GM15510 (cell line): ENCODE data around the gene TSGA10IP.
A peak's percentile ranks its signal among the peaks of the same experiment; 100 is the strongest.

ENCODE experiments used
- POLR2A ChIP-seq: IDR thresholded peaks from 3 replicates; pipeline ENCODE4 v1.6.1; 2011; ENCODE audit warnings: borderline replicate concordance; ENCODE audit not compliant: insufficient read length; ENCODE audit errors: extremely low read depth

Gene TSGA10IP

DNA sequence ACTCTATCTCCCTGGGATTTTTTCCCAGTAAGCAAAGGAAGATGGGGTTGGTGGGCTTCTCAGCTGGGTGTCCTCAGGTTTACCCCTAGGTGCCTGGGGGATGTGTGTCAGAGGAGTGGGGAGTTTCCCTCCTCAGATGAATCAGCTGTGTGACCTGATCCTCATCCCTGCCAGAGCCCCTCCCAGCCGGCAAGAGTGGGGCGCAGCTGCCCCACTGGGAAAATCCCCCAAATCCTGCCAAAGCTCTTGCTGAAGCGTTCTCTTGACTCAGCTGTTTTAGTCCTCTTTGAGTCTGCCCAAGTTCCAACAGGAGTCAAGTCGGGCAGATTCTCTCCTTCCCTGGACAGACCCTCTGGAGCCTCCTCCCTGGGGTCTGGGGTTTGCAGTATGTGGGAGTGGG is 32.4 kb upstream of the TSGA10IP start:
- no peak for TF ChIP-seq POLR2A

DNA sequence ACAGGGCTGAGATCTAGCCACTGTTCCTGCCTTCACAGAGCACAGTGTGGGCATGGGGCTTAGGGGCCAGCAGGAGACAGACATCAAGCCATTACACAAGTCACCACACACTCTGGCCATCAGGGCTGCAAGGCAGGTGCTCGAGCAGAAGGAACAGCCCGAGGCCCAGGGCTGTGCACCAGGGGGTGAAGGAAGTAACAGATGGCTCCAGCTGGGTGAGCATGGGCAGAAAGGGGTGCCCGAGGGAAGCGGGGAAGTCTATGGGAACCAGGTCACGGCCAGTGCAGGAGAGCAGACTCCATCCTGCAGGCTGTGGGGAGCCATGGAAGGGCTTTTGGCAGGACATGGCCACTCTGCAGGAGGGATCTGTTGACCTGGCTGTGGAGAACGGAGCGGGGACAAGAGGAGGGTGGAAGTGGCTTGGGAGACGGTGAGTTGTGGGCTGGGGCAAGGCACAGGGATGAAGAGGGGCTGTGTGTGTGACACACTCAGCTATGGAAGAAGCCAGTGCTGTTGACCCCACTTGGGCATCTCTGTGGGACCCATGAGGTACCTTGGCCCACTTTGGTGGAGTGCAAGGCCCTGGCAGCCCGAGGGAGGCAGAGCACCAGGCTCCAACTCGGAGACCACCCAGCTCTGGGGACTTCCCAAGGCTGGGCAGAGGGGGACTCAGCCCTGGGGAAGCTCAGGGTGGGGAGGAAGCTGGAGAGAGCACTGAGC is 30.0 kb upstream of the TSGA10IP start:
- TF ChIP-seq POLR2A, result no peak

DNA sequence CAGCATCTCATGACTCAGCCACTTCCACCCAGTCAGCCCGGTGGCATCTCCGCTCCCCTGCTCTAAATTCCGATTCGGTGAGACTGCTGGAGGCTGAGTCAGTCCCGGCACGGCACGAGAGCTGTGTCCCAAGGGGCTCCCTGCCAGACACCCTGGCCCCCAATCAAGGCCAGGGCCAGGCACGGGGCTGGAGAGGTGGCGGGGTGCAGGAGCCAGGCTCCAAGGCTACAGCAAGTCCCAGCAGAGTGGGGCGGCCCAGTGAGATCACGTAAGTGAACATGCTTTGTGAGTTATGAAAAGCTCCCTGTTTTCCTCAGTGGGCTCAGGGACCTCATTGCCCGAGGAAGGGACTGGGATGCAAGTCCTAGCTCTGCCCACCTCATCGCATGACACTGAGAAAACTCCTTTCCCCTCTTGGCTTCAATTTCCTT is 29.4 kb upstream of the TSGA10IP start:
- no peak for TF ChIP-seq POLR2A

DNA sequence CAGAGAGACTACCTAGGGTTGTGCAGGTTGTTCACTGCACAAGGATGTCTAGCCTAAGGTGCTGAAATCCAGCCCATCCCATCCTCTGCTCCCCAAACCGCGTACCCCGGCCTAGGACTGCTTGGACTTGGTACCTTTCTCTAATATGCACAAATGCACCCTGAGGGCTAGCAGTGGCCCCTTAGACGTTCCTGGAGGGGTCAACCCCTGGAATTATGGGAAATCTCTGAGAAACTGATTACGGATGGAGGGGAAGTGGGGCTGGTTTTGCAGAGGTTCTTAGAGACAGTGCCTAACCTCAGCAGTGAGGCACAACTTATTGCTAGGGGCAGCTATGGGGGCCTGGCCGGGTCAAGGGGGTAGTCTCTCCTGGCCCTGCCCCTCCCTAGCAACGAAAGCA is 28.9 kb upstream of the TSGA10IP start:
- no peak for TF ChIP-seq POLR2A

DNA sequence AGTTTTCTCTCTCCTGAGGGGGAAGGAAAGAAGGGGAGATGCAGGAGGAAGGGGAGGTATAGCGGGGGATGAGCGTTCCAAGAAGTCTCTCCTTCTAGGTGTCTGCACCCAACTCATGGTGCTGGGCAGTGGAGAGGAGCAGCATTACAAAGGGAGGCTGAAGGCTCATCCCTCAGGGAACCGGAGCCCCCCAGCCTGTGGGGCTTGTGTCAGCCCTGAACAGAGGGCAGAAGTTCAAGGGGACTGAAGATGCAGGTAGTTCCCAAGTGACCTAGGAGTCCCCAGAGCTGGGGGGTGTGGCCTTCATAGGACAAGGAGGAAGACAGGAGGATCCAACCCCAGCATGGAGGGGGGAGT is 28.2 kb upstream of the TSGA10IP start:
- no peak for TF ChIP-seq POLR2A

DNA sequence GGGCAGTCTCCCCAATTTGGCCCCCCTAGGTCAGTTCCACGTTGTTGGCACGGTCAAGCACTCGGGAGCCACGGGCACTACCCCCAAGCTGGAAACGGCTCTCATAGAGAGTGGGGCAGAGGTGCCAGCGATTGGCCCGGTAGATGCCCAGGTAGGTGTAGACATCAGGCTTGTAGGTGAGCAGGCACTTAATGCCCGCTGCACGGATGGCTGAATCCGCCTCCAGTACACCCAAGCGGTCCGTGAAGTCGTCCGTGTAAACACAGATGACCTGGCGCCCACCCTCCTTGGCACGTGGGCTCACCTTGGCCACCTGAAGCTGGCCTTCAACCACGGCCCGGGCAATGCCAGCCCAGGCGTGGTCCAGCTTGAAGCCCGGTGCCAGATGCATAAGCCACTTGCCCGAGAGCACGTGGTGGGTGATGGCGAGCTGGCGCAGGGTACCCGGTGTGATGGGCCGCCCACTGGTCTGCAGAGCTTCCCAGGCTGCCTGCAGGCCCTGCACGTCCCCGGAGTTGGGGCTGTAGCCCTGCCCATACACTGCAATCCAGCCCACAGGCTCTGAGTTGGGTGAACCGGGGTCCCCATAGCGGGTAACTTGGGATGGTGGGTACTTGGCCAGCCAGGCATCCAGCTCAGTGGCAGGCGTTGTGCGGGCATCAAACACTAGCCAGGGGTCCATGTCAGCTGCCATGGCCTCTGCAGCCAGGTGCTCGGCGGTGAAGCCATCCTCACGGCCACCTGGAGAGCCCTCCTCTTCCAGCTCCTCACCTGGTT is 27.7 kb upstream of the TSGA10IP start:
- no peak for TF ChIP-seq POLR2A

DNA sequence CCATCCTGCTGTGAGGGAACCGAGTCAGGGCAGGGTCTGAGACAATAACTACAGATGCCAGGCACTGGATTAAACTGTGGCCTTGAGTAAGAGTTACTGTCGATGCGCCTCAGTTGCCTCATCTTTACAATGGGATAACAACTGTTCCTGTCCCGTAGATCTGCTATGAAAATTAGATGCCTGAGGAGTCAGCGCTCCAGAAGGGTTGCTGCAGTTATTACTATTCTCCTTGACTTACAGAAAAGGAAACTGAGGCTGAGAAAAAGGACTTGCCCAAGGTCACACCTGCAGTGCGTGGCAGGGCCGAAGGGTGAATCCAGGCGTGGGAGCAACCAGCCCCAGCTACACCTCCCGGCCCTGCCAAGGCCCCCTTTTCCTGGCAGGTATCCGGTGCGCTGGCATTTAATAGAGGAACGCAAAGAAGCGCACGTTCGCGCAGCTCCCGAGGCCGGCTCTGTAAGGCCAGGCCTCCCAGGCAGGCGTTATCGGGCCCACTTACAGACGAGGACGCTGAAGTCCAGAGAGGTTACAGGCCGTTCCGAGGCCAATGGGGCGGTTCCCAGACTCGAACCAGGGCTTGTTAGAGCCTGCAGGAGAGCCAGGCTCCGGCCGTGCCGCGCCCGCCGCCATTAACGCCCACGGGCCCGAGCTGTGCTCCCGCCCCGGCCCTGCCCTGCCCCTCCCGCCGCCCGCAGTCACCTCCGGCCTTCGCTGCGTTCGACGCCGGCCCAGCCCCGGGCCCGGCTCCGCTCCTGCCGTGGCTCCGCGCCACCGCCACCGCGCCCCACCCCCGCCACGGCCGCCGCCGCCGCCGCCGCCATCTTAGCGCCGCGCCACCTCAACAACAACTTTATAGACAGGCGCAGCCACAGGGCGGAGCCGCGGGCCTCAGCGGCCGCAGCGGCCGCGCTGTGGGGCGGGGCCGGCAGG is 26.8 kb upstream of the TSGA10IP start, which contains the start of gene C11orf68:
TSS of gene C11orf68 (minus strand) at position 852 of the 930 bp plus-strand sequence. CDS start at position 821, 31 bp downstream.
- peak; percentile 69 for TF ChIP-seq POLR2A

DNA sequence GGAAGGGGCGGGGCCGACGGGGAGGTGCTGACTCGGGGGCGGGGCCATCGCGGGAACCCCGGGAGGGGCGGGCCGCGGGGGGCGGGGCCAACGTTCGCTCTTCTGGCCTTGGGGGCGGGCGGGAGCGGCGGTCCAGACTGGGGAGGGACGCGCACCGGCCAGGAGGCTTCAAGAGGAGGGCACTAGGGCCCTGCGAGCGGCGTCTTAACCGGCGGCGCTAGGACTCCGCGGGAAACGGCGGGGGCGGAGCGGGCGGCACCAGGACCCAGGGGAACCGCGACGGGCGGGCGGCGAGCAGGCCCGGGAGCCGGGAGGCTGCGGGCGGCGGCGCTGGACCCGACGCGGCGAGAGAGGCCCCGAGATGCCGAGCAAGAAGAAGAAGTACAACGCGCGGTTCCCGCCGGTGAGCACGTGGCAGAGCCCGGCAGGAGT is 26.1 kb upstream of the TSGA10IP start, which contains the start of gene DRAP1:
TSS of gene DRAP1 (plus strand) at position 286 of the 432 bp plus-strand sequence. CDS start at position 362, 76 bp downstream.
- TF ChIP-seq POLR2A, result no peak

DNA sequence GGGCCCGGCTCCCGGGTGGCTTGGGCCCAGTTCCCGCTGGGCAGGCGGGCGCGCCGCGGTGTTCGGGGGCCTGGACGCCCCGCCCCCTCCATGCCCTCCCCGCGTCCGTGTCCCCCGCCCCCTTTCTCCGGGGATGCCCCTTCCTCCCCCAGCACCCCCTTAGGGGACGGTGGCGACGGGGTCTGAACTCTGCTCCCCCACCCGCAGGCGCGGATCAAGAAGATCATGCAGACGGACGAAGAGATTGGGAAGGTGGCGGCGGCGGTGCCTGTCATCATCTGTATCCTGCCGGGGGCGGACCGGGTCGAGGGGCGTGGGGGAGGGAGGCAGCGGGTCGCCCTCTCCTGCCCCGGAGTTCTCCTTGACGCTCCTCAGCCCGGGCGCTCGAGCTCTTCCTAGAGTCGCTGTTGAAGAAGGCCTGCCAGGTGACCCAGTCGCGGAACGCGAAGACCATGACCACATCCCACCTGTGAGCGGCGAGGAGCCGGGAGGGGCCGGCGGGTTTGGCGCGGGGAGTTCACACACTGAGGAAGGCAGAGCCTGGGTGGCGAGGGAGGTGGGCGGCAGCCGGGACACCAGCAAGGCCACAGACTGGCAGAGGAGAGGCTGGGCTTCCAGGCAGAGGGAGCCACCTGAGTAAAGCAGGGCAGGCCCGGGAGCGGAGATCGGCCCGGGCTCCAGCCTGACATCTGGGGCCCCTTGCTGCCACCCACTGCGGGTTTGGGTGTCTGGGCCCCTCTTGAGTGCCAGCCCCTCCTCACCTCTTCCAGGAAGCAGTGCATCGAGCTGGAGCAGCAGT is 25.5 kb upstream of the TSGA10IP start:
- peak; percentile 10 for TF ChIP-seq POLR2A

DNA sequence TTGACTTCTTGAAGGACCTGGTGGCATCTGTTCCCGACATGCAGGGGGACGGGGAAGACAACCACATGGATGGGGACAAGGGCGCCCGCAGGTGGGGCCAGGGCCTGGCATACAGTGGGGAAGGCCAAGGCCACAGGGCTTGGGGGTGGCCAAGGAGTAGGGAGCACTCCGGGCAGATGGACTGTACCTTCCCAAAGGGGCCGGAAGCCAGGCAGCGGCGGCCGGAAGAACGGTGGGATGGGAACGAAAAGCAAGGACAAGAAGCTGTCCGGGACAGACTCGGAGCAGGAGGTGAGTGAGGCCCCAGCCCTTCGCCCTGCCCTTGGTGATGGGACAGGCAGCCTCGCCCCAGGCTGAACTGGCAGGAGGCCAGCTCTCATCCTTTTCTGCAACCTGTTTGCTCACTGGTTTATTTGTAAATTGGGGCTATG is 24.9 kb upstream of the TSGA10IP start:
- no peak for TF ChIP-seq POLR2A

DNA sequence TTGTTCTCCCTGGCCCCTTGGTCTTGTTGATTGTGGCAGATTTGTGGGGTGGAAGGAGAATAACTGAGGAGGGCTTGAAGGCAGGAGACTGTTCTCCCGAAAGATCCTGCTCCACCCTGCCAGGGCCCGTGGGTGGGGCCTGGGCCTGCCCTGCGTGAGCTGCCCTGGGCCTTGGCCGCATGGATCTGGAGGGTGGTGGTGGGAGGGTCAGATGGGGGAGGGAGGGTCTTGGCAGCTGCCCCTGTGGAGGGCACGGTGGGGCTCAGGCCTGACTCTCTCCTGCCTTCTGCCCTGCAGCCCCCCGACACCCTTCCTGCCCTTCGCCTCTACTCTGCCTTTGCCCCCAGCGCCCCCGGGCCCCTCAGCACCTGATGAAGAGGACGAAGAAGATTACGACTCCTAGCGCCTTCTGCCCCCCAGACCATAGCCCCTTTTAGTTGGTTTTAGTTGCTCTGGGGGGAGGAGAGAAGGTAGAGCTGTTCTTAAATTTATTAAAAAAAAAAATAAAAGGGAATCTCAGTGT is 24.2 kb upstream of the TSGA10IP start:
- TF ChIP-seq POLR2A, result no peak

DNA sequence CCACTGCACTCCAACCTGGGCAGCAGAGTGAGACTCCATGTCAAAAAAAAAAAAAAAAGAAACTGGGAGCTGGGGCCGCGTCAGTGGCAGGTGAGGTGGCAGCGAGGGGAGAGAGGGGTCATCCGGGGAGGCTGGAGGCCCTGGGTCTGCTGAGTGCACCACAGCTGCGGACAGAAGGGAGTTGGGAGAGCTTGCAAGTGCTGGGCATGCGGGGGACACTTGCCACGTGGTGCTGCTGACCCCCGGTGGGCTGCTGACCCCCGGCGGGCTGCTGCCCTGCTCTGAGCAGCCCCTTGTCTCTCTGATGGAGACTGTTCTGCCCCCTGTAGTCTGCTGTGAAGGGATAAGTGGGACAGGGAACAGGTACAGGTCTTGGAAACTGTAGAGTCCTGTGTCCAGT is 23.4 kb upstream of the TSGA10IP start:
- TF ChIP-seq POLR2A, result no peak

DNA sequence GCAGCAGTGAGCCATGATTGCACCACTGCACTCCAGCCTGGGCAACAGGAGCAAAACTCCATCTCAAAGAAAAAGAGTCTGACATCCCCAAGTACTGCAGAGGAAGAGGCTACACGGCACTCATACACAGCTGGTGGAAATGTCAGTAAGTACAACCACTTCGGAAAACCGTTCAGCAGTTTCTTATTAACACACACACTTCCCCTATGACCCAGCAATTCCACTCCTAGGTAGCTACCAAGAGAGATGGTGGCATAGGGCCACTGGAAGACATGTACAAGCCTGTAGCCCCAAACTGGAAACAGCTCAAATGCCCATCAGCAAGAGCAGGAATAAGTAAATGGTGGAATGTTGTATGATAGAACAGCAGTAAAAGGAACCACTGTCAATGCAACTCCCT is 22.7 kb upstream of the TSGA10IP start:
- no peak for TF ChIP-seq POLR2A

DNA sequence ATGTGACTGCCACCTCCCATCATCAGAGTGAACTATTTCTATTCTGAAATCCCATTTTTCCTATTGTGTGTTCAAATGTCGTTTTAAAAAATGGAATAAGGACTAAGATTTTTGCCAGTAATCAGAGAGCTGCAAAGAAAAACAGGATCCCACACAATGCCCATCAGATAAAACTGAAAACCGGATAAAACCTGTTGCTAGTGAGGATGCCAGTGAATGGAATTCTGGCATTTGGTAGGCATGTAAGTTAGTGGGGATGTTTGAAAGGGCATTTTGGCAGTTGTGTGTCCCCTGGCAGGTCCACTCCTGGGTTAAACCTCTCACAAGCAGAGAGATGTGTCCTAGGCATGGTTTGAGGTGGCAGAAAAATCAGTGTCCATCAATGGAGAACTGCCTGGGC is 19.9 kb upstream of the TSGA10IP start:
- no peak for TF ChIP-seq POLR2A
